Ishikawa (cell line): ENCODE results near the gene ALDH2.

ENCODE experiments used
- CEBPB ChIP-seq: IDR thresholded peaks from 2 replicates; pipeline ENCODE4 v1.6.1; 2012
- EP300 ChIP-seq: IDR thresholded peaks from 2 replicates; pipeline ENCODE4 v1.6.1; 2012; ENCODE audit warnings: borderline replicate concordance
- NFIC ChIP-seq: IDR thresholded peaks from 2 replicates; pipeline ENCODE4 v1.6.1; 2012
- TAF1 ChIP-seq: IDR thresholded peaks from 2 replicates; pipeline ENCODE4 v1.6.1; 2012; ENCODE audit warnings: low read depth, mild to moderate bottlenecking
- TCF12 ChIP-seq: IDR thresholded peaks from 2 replicates; pipeline ENCODE4 v1.6.1; 2012; ENCODE audit warnings: low read depth
- USF1 ChIP-seq: IDR thresholded peaks from 2 replicates; pipeline ENCODE4 v1.6.1; 2012
- TF ChIP-seq, protein P1 (sequence below): IDR thresholded peaks from 2 replicates; pipeline ENCODE4 v1.6.1; 2012

DNA sequence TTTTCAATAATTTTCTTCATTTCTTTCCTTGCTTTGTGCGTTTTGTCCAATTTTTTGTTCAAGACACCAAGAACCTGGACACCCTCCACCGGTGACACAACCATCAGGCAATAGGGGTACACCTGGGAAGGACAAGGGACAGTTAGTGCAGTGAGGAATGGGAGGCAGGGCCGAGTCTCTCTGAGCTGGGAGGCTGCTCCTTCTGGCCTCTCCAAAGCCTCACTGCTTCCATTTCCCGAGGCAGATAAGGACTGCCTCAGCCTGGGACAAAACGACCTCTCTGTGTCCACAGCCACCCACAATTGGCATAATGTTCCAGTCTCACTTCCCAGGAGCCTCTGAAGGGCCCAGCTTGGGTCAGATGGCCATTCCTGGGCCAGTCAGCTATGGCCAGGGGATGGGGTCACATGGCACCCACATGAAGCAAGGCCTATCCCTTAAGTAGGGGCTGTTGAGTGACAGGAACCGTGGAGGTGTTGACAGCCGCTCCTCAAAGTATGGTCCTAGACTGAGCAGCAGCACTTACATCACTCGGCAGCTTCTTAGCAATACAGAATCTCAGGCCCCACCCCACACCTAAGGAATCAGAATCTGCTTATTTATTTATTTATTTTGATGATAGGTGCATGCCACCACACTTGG, 61.7 kb downstream of the ALDH2 start:
- TF ChIP-seq TCF12: no peak
- no peak for TF ChIP-seq NFIC
- no peak for TF ChIP-seq USF1
- TF ChIP-seq, protein P1, sequence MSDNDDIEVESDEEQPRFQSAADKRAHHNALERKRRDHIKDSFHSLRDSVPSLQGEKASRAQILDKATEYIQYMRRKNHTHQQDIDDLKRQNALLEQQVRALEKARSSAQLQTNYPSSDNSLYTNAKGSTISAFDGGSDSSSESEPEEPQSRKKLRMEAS: no peak
- TF ChIP-seq EP300: no peak
- no peak for TF ChIP-seq CEBPB
- no peak for TF ChIP-seq TAF1
